ENCODE measurements around the gene FOXP3. TPM values are rescaled to one million over a fixed set of nuclear protein-coding genes. Genes with fewer than 3 reads are reported as not detected.

Gene FOXP3
- total RNA-seq, 1 experiment from 2014 or later, result 0.68 TPM

- no peak for TF ChIP-seq CTCF (conservative IDR thresholded peaks at IDR 0.05)
- Histone ChIP-seq H2BK20ac (ENCODE audit: low read depth, low read length, poor library complexity, severe bottlenecking) (no peak overlapping the region), H3K18ac (ENCODE audit: insufficient read length, low read depth, low read length) (no peak overlapping the region), H3K4me1 (ENCODE audit: insufficient read depth, low read length) (no peaks in the 10 kb centered on the region), H4K91ac (ENCODE audit: insufficient read length, low read depth, low read length) (no peak overlapping the region), H3K27me3 (ENCODE audit: insufficient read depth, low read length) (no peaks in the 10 kb centered on the region), H3K56ac (ENCODE audit: insufficient read length, low read depth, low read length) (no peak overlapping the region), H2BK5ac (ENCODE audit: insufficient read length, low read length) (no peak overlapping the region), H3K27ac (ENCODE audit: insufficient read length, low read depth, low read length) (no peak overlapping the region), H4K5ac (ENCODE audit: insufficient read length, low read depth, low read length) (no peak overlapping the region), H4K20me1 (ENCODE audit: control insufficient read depth, insufficient read depth, insufficient read length) (no peaks in the 10 kb centered on the region), H3K14ac (ENCODE audit: insufficient read depth, low read length) (no peak overlapping the region), H2AFZ (ENCODE audit: low read length) (no peak overlapping the region), H3K4ac (ENCODE audit: low read depth, low read length) (no peak overlapping the region), H3T11ph (ENCODE audit: low read length) (no peak overlapping the region), H3K23ac (ENCODE audit: insufficient read length, low read depth, low read length) (no peak overlapping the region), H2BK15ac (ENCODE audit: low read depth, low read length) (no peak overlapping the region), H4K8ac (replicated peaks; ENCODE audit: insufficient read length, low read depth, low read length) (no peak overlapping the region), H3K79me1 (ENCODE audit: insufficient read depth, low read depth, low read length, poor library complexity, severe bottlenecking) (no peaks in the 10 kb centered on the region), H2AK5ac (ENCODE audit: insufficient read length, low read length) (no peak overlapping the region), H3K4me2 (ENCODE audit: insufficient read depth, insufficient read length, low read length) (no peak overlapping the region), H2BK12ac (ENCODE audit: insufficient read length, low read depth, low read length) (no peak overlapping the region), H3K79me2 (ENCODE audit: insufficient read depth, low read length) (no peaks in the 10 kb centered on the region), H3K9ac (ENCODE audit: extremely low read depth, insufficient read length, low read length) (no peak overlapping the region), H3K23me2 (ENCODE audit: insufficient read length, low read depth, low read length, poor library complexity, severe bottlenecking) (no peaks in the 10 kb centered on the region), H2BK120ac (ENCODE audit: low read depth, low read length, poor library complexity, severe bottlenecking) (no peak overlapping the region), H3K9me3 (ENCODE audit: control insufficient read depth, low read depth, low read length) (peaks cover 27% of the 10 kb centered on the region)
- Mint-ChIP-seq H3K27ac (no peak overlapping the region), H3K4me1 (no peaks in the 10 kb centered on the region), H3K9me3 (peaks cover 66 to 80% of the 10 kb centered on the region in 2 experiments), H3K27me3 (ENCODE audit: low read depth) (no peaks in the 10 kb centered on the region; the same call in 1 of the 2 replicates), H3K4me3 (no peak overlapping the region), H3K36me3 (ENCODE audit: insufficient read depth in 1 of 3, low read depth in 3 of 3) (peaks cover 12 to 40% (median 18%) of the 10 kb centered on the region in 3 experiments)
- DNase-seq, result no peak
- no CpG with 5 or more reads among the region's 9 CpGs for WGBS (ENCODE audit: extremely low coverage, insufficient read length, low lambda C conversion rate)
Measured at GRCh38 chrX:49249616-49250015, 14.9 kb downstream of the FOXP3 start.
